RKO (cell line): ENCODE results near the gene SAMM50.

ENCODE experiments used
- DNase-seq: peaks from one replicate; pipeline ENCODE4 v3.0.0-alpha.2; 2016; ENCODE audit warnings: low spot score

The SAMM50 gene

GRCh38 chr22:43945632-43946383 is 9.4 kb upstream of the SAMM50 start:
- DNase-seq = peak; percentile 25

- no peak for DNase-seq
Observed at GRCh38 chr22:43946384-43946667, 8.9 kb upstream of the SAMM50 start.

GRCh38 chr22:43948836-43949406 is 6.3 kb upstream of the SAMM50 start:
- no peak for DNase-seq

GRCh38 chr22:43951391-43951790 is 3.9 kb upstream of the SAMM50 start:
- DNase-seq = no peak

GRCh38 chr22:43951966-43952365 is 3.3 kb upstream of the SAMM50 start:
- DNase-seq = no peak

- DNase-seq = peak; percentile 27
Observed at GRCh38 chr22:43953988-43954785, 1.1 kb upstream of the SAMM50 start.

- DNase-seq = peak; percentile 13
Observed at GRCh38 chr22:43955883-43956782, 891 bp downstream of the SAMM50 start.

GRCh38 chr22:43956805-43957463 is 1.7 kb downstream of the SAMM50 start:
- DNase-seq = no peak

- no peak for DNase-seq
Observed at GRCh38 chr22:43957871-43958270, 2.6 kb downstream of the SAMM50 start.

- no peak for DNase-seq
Observed at GRCh38 chr22:43964314-43964857, 9.1 kb downstream of the SAMM50 start.

- DNase-seq = no peak
Observed at GRCh38 chr22:43967069-43967468, 11.8 kb downstream of the SAMM50 start.

- no peak for DNase-seq
Observed at GRCh38 chr22:43968614-43969013, 13.4 kb downstream of the SAMM50 start.

- no peak for DNase-seq
Observed at GRCh38 chr22:43969021-43969878, 14.0 kb downstream of the SAMM50 start.

GRCh38 chr22:43969989-43970755 is 14.9 kb downstream of the SAMM50 start:
- DNase-seq = no peak

- DNase-seq = no peak
Observed at GRCh38 chr22:43971112-43971511, 15.9 kb downstream of the SAMM50 start.

- no peak for DNase-seq
Observed at GRCh38 chr22:43972931-43973462, 17.8 kb downstream of the SAMM50 start.

- DNase-seq = no peak
Observed at GRCh38 chr22:43974028-43974545, 18.8 kb downstream of the SAMM50 start.

- no peak for DNase-seq
Observed at GRCh38 chr22:43975041-43975440, 19.8 kb downstream of the SAMM50 start.
